SK-N-SH (cell line): Measurements from ENCODE around the gene USP10. TPM values are rescaled to one million over a fixed set of nuclear protein-coding genes. Genes with fewer than 3 reads are reported as not detected.

Experiments
- CTCF ChIA-PET: fragments of 300-600, 350-600 bp; formaldehyde crosslinking; extraction: SDS; loops from one replicate; lab custom pipeline; 2021; lab: Yijun Ruan, JAX
- POLR2A ChIA-PET: fragments of 350-600 bp; sonication (Branson Sonifier 250); formaldehyde crosslinking; extraction: SDS; loops from one replicate; lab custom pipeline; 2020; ENCODE audit warnings: antibody characterized with exemption, inconsistent platforms; lab: Yijun Ruan, JAX
- DNase-seq: peaks from one replicate; pipeline ENCODE4 v3.0.0; 2012
- H2AFZ ChIP-seq: fragments of 200-600 bp; sonication (generic); 2 replicates; pipeline ENCODE4 v1.8.1; 2016; ENCODE audit warnings: antibody characterized with exemption, mild to moderate bottlenecking, low read depth
- H3F3A ChIP-seq: fragments of 200-600 bp; sonication (generic); replicated peaks from 2 replicates; pipeline ENCODE3; 2016; ENCODE audit warnings: antibody characterized with exemption, mild to moderate bottlenecking; ENCODE audit not compliant: insufficient read depth
- H3K27ac ChIP-seq, 2 experiments: fragments of 200-500 bp in 1 of 2; fragments of 200-600 bp in 1 of 2; sonication (Bioruptor generic) in 1 of 2; sonication (generic), shearing (Covaris generic) in 1 of 2; 2 replicates each; pipeline versions ENCODE4 v1.5.1 to v1.6.1; 2014 to 2016; ENCODE audit warnings: low read depth in 2 of 2, inconsistent platforms in 1 of 2, low read length in 1 of 2, mild to moderate bottlenecking in 1 of 2, mixed read lengths in 1 of 2
- H3K27me3 ChIP-seq: fragments of 200-600 bp; sonication (generic), shearing (Covaris generic); 2 replicates; pipeline ENCODE4 v1.6.1; 2016; ENCODE audit warnings: mixed run types; ENCODE audit not compliant: insufficient read depth
- H3K36me3 ChIP-seq, 2 experiments: fragments of 200-500 bp in 1 of 2; fragments of 200-600 bp in 1 of 2; sonication (Bioruptor generic) in 1 of 2; sonication (generic) in 1 of 2; replicated peaks in 1 of 2; 2 replicates each; pipeline versions ENCODE3 to v1.5.1; 2014 to 2016; ENCODE audit warnings: low read length in 1 of 2, mild to moderate bottlenecking in 1 of 2; ENCODE audit not compliant: insufficient read depth in 2 of 2, control insufficient read depth in 1 of 2
- H3K4me1 ChIP-seq, 2 experiments: fragments of 200-500 bp in 1 of 2; fragments of 200-600 bp in 1 of 2; sonication (Bioruptor generic) in 1 of 2; sonication (generic), shearing (Covaris generic) in 1 of 2; 2 replicates each; pipeline versions ENCODE4 v1.5.1 to v1.6.1; 2014 to 2016; ENCODE audit warnings: low read depth in 1 of 2, low read length in 1 of 2, mixed run types in 1 of 2; ENCODE audit not compliant: insufficient read depth in 2 of 2, control insufficient read depth in 1 of 2
- H3K4me2 ChIP-seq: fragments of 200-600 bp; sonication (generic), shearing (Covaris generic); 2 replicates; pipeline ENCODE4 v1.6.1; 2017; ENCODE audit warnings: mixed run types
- H3K4me3 ChIP-seq, 2 experiments: fragments of 200-500 bp in 1 of 2; fragments of 200-600 bp in 1 of 2; sonication (Bioruptor generic) in 1 of 2; sonication (generic), shearing (Covaris generic) in 1 of 2; 2 replicates each; pipeline versions ENCODE4 v1.5.1 to v1.8.1; 2014 to 2016; ENCODE audit warnings: low read depth in 2 of 2, inconsistent platforms in 1 of 2, low read length in 1 of 2, mild to moderate bottlenecking in 1 of 2, mixed read lengths in 1 of 2, moderate library complexity in 1 of 2
- H3K79me2 ChIP-seq: fragments of 200-600 bp; sonication (generic); 2 replicates; pipeline ENCODE4 v1.8.1; 2017; ENCODE audit warnings: mild to moderate bottlenecking; ENCODE audit not compliant: insufficient read depth
- H3K9ac ChIP-seq: fragments of 200-600 bp; sonication (generic); 2 replicates; pipeline ENCODE4 v1.6.1; 2017; ENCODE audit warnings: mixed run types
- H3K9me2 ChIP-seq: fragments of 200-600 bp; sonication (generic); 2 replicates; pipeline ENCODE4 v1.6.1; 2017; ENCODE audit warnings: mixed run types
- H3K9me3 ChIP-seq: fragments of 200-600 bp; sonication (generic); 2 replicates; pipeline ENCODE4 v1.6.1; 2017; ENCODE audit warnings: mixed run types, mild to moderate bottlenecking, moderate library complexity
- H4K20me1 ChIP-seq: fragments of 200-600 bp; sonication (generic); 2 replicates; pipeline ENCODE4 v1.6.1; 2017; ENCODE audit warnings: mild to moderate bottlenecking, mixed run types; ENCODE audit not compliant: insufficient read depth
- CTCF ChIP-seq: fragments of 200-600 bp; sonication (generic); IDR thresholded peaks from 2 replicates; pipeline ENCODE4 v1.6.1; 2017; ENCODE audit warnings: antibody characterized with exemption, mild to moderate bottlenecking, moderate library complexity
- ELF1 ChIP-seq: IDR thresholded peaks from 2 replicates; pipeline ENCODE4 v1.4.0; 2012
- FOXJ3 ChIP-seq: sonication (generic); formaldehyde crosslinking; IDR thresholded peaks from 2 replicates; pipeline ENCODE4 v1.5.1; 2020; ENCODE audit warnings: mild to moderate bottlenecking, missing genetic modification reagents
- IRF3 ChIP-seq: fragments of 150-350 bp; IDR thresholded peaks from 2 replicates; pipeline ENCODE4 v1.6.1; 2016; ENCODE audit warnings: mild to moderate bottlenecking, low read depth, low read length
- POLR2AphosphoS5 ChIP-seq: IDR thresholded peaks from 2 replicates; pipeline ENCODE4 v1.6.1; 2012; ENCODE audit warnings: low read depth, low read length
- RCOR1 ChIP-seq: fragments of 150-350 bp; IDR thresholded peaks from 2 replicates; pipeline ENCODE4 v1.6.1; 2017; ENCODE audit warnings: antibody characterized with exemption, low read length
- REST ChIP-seq: IDR thresholded peaks from 2 replicates; pipeline ENCODE4 v1.6.1; 2012; ENCODE audit warnings: mild to moderate bottlenecking, low read depth, low read length, moderate library complexity
- RFX5 ChIP-seq: IDR thresholded peaks from 2 replicates; pipeline ENCODE4 v1.6.1; 2012; ENCODE audit warnings: mild to moderate bottlenecking, improper control_type of control experiment, low read length
- TAF1 ChIP-seq: IDR thresholded peaks from 2 replicates; pipeline ENCODE4 v1.6.1; 2012; ENCODE audit warnings: low read depth, mild to moderate bottlenecking, low read length, moderate library complexity, borderline replicate concordance
- TCF12 ChIP-seq: IDR thresholded peaks from 2 replicates; pipeline ENCODE4 v1.4.0; 2012
- USF1 ChIP-seq: IDR thresholded peaks from 2 replicates; pipeline ENCODE4 v1.4.0; 2012; ENCODE audit warnings: low read depth, borderline replicate concordance
- USF2 ChIP-seq: fragments of 150-350 bp; IDR thresholded peaks from 2 replicates; pipeline ENCODE4 v1.6.1; 2017; ENCODE audit warnings: antibody characterized with exemption, low read length, low read depth, borderline replicate concordance
- ZBTB33 ChIP-seq: IDR thresholded peaks from 2 replicates; pipeline ENCODE4 v1.4.0; 2012; ENCODE audit warnings: low read depth, borderline replicate concordance
- WGBS: methylation state at CpG from one replicate; pipeline ENCODE4 v1.1.6; 2017; ENCODE audit warnings: low lambda C conversion rate; 5-methylcytosine and 5-hydroxymethylcytosine counted together
- polyA plus RNA-seq, 3 experiments: library from polyadenylated mRNA; depleted of rRNA; stranded (reverse); fragments of >200 nt; gene quantifications; 2 replicates each; pipeline ENCODE4 v1.2.3, GENCODE V29; 2012

USP10 gene
- polyA plus RNA-seq, 1 of the 3 experiments (the other 2 are of a cell fraction) = 49.2 TPM

- Histone ChIP-seq H3K36me3 (no peaks in the 10 kb centered on the region), H3F3A (peaks cover 19% of the 10 kb centered on the region), H3K27me3 (no peaks in the 10 kb centered on the region; the same call in 1 of the 2 replicates), H3K4me2 (no peak overlapping the region), H3K9ac (no peak overlapping the region), H3K27ac (0 out of 4 replicates have a peak overlapping the region, but pooled peaks of 1 of the 2 experiments have one; percentile 82), H3K4me1 (peaks cover 9 to 11% of the 10 kb centered on the region in 2 experiments; a peak in 2 of 4 replicates), H2AFZ (no peak overlapping the region), H4K20me1 (no peaks in the 10 kb centered on the region), H3K9me3 (no peaks in the 10 kb centered on the region), H3K4me3 (no peak overlapping the region), H3K9me2 (no peaks in the 10 kb centered on the region), H3K79me2 (no peaks in the 10 kb centered on the region)
- 94% methylated on average over 7 of the region's 7 CpGs for WGBS
- POLR2A ChIA-PET = no interaction called here
- TF ChIP-seq REST = no peak
- TF ChIP-seq ELF1 = no peak
- TF ChIP-seq USF1 = no peak
- TF ChIP-seq TCF12 = no peak
- no peak for TF ChIP-seq FOXJ3
- CTCF ChIA-PET = interaction anchor here (1.2 to 1.5 kb wide), 2 partner anchors 12 to 163 kb away, joined by 3 to 4 read pairs; partner anchors contain the start of gene CRISPLD2
- no peak for DNase-seq
Measured at GRCh38 chr16:84807776-84808175, 108.0 kb downstream of the USP10 start.

GRCh38 chr16:84808826-84809225 is 109.0 kb downstream of the USP10 start:
- no peak overlapping the region for H3K4me2 ChIP-seq
- H3K4me1 ChIP-seq = peaks cover 9 to 11% of the 10 kb centered on the region in 2 experiments; a peak in 2 of 4 replicates
- no peaks in the 10 kb centered on the region for H4K20me1 ChIP-seq
- no peak for DNase-seq
- no peak overlapping the region for H3K27ac ChIP-seq
- H2AFZ ChIP-seq = no peak overlapping the region
- POLR2A ChIA-PET = no interaction called here
- no peaks in the 10 kb centered on the region; the same call in 1 of the 2 replicates for H3K27me3 ChIP-seq
- H3K36me3 ChIP-seq = no peaks in the 10 kb centered on the region
- H3K79me2 ChIP-seq = no peaks in the 10 kb centered on the region
- no peak overlapping the region for H3K9ac ChIP-seq
- no peak overlapping the region for H3K4me3 ChIP-seq
- 97% methylated on average over 8 of the region's 8 CpGs for WGBS
- H3K9me3 ChIP-seq = no peaks in the 10 kb centered on the region
- CTCF ChIA-PET = interaction anchor here (1.5 kb wide), 1 partner anchor 162 kb away, joined by 4 read pairs; no protein-coding TSS in a partner anchor
- H3K9me2 ChIP-seq = no peaks in the 10 kb centered on the region
- peaks cover 19% of the 10 kb centered on the region for H3F3A ChIP-seq
- no peak for TF ChIP-seq FOXJ3
- TF ChIP-seq ZBTB33 = no peak
- TF ChIP-seq CTCF = no peak
- TF ChIP-seq POLR2AphosphoS5 = no peak
- TF ChIP-seq TAF1 = no peak
- no peak for TF ChIP-seq USF2
- no peak for TF ChIP-seq USF1
- TF ChIP-seq RCOR1 = no peak
- no peak for TF ChIP-seq RFX5
- TF ChIP-seq IRF3 = no peak
